NK-92 (cell line): ENCODE data around the gene SNED1.

Experiments
- DNase-seq: peaks from one replicate; lab custom pipeline; 2025; ENCODE audit not compliant: unreplicated experiment; lab: John Stamatoyannopoulos, UW

The SNED1 gene

GRCh38 chr2:240997856-240998705 lies at the start of gene SNED1:
TSS of gene SNED1 (plus strand) at chr2:240998618. CDS start at chr2:240998838, 220 bp downstream.
- DNase-seq = no peak

DNA sequence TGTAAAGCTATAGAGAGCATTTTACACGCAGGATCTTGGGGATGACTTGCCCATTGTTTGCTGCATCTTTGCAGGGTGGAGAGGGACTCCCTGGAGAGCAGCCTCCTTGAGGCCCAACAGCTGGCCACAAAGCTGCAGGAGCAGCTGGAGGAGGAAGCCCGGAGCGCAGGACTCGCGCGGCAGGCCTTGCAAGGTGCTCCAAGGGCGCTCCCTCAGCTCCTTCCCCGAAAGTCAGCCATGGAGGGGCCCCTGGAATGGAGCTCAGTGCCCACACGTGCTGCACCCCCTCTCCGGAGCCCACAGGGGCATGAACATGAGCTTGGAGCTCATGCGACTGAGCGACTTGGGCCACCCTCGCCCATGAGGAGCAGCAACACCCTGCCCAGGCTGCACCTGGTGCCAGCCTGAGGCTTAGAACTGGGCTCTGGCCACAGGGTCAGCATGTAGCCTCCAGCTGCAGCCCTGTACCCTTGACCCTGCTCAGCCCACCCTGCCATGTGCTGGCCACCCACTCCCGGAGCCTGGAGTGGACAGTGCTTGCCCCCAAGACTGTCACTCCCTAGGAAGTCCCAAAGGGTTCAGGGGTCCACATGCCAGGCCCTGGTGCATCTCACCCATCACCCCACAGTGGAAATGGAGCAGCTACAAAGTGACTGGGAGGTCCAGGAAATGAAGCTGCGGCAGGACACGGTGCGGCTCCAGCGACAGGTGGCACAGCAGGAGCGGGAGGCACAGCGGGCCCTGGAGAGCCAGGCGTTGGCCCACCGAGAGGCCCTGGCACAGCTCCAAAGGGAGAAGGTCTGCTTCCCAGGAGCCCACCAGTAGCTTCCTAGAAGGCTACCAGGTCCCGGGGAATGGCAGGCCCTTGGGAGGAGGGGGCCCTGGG lies 49.3 kb upstream of the SNED1 start:
- DNase-seq = no peak

- no peak for DNase-seq
Observed at GRCh38 chr2:240949791-240950705, 48.4 kb upstream of the SNED1 start.

DNA sequence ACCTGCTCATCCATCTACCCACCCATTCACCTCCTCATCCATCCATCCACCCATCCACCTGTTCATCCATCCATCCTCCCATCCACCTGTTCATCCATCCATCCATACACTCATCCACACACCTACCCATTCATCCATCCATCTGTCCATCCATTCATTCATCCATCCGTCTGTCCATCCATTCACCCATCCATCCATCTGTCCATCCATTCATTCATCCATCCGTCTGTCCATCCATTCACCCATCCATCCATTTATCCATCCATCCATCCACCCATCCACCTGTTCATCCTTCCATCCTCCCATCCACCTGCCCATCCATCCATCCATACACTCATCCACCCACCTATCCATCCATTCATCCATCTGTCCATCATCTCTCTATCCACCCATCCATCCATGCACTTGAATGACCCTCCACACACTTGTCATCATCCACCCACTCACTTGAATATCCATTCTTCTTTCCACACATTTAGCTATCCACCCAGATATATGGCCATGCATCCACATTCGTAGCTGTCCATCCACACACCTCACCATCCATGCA lies 47.3 kb upstream of the SNED1 start:
- no peak for DNase-seq

DNA sequence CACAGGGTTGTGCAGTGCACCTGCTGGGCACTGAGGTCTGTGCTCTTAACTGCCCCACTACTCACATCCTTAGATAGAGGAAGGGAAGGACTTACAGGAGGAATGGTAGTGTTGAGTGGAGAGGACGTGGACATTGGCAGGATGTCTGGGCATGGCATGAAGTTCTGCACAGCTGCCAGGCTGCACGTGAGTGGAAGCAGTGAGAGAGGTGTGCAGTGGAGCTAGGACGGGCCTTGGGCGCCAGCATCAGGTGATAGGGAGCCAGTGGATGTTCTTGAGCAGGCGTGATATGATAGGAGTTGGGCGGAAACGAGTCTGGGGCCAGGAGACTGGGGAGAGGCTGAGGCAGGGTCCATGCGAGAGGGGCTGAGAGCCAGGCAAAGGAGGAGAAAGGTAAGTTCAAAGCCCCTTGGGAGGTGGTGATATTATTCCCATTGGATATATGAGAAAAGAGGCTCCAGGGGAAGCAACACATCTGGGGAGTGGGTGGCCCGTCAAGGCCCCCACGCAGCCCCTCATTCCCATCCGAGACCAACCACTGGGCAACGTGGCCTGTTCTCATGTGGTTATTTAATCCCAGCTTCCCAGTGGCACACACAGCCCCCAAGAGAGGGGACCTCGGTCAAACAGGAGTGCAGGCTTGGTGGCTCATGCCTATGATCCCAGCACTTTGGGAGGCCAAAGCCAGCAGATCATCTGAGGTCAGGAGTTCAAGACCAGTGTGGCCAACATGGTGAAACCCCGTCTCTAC lies 45.7 kb upstream of the SNED1 start:
- no peak for DNase-seq

- DNase-seq = no peak
Observed at GRCh38 chr2:240953426-240954410, 44.7 kb upstream of the SNED1 start.

- DNase-seq = no peak
Observed at GRCh38 chr2:240954436-240955305, 43.7 kb upstream of the SNED1 start.

DNA sequence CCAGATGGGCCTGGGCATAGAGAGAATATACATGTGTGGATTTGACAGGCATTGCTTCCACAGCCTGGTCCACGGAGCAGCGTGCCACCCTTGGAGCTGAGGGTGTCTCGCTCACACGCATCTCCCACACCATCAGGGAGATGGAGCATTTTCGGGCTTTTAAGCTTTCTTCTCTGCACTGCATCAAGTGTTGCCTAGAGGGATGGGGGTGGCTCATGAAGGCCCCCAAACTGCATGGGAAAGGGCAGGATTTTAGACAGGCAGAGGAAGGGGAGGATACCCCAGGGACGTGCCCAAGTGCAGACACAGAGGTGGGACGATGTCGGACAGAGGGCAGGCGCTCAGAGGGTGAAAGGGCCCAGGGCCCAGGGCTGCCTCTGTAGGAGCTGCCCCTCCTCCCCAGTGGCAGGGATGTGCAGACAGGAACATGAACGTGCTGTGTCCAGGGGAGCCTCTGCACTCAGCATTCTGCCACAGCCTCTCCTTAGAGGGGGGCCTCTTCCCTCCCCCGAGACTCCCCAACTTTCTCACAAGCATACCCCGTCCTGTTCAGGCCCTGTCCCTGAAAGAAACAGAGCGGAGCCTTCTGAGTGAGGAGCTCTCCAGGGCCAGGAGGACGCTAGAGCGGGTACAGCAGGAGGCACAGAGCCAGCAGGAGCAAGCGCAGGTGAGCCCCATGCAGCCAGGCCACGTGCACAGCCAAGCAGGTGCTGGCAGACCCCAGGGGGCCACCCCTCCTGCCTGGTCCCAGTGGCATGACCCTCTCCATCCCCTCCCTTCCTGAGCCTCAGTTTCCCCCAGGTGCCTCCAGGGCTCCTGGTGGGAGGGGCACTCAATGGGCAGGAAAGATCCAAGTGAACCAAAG lies 42.9 kb upstream of the SNED1 start:
- no peak for DNase-seq

- DNase-seq = no peak
Observed at GRCh38 chr2:240956171-240956934, 42.1 kb upstream of the SNED1 start.

DNA sequence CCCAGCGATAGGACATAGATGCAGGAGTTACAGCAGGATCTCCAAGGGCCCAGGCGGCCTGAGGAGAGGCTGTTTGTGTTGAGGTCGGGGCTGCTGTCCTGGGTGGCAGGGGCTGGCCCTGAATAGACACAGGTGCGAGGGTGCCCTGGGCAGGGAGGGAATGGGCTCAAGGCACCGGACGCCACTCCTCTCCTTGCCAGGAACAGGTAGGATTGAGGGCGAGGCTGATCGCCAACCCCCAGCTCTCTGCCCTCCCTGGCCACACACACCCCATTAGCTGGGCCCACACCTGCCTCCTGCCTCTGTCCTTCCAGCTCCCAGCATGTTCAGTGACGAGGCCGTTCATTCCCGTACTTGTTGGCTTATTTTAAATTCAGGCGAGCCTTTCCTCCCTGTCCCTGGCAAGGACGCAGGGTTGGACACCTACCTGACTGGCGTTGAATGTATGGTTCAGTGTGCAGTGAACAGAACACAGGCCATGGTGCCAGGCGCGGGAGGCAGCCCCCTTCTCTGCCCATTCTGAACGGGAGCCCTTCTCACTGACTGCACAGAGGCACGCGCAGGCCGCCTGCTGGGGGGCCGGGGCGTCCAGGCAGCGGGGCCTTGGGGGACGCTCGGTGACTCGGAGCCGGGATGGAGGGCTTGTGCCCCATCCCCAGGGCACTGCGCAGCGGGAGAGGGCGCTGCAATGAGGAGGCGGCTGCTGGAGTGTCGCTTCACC lies 41.3 kb upstream of the SNED1 start:
- no peak for DNase-seq

- no peak for DNase-seq
Observed at GRCh38 chr2:240957656-240958365, 40.6 kb upstream of the SNED1 start.

GRCh38 chr2:240958366-240959213 lies 39.8 kb upstream of the SNED1 start:
- DNase-seq = no peak

DNA sequence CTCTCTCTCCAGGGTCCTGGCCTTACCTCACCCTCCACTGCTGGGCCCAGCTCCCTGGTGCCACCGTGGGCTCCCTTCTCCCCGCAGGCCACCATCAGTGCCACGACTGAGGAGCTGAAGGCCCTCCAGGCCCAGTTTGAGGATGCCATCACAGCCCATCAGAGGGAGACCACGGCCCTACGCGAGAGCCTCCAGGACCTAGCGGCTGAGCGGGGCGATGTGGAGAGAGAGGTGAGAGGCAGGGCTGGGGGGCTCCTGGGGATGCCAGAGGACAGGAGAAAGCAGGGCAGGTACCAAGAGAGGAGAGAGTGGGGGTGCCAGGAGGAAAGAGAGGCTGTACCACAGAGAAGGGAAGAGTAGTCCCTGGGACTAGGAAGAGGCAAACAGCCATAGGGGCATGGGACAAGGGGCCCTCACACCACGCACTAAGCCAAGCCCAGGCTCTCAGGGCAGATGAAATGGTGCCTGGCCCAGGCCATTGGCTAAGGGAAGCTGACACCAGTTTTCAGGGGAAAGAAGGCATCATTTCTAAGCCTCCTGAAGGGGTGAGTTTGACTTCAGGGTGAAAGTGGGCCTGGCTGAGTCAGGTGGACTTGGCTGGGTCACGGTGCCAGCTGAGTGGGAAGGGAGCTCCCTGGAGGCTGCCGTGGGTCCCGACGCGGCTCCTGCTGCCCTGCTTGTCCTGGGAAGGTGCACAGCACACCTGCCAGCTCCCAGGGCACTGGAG lies 39.0 kb upstream of the SNED1 start:
- no peak for DNase-seq
